Measurements from ENCODE around the gene DPP3.

The DPP3 gene

DNA sequence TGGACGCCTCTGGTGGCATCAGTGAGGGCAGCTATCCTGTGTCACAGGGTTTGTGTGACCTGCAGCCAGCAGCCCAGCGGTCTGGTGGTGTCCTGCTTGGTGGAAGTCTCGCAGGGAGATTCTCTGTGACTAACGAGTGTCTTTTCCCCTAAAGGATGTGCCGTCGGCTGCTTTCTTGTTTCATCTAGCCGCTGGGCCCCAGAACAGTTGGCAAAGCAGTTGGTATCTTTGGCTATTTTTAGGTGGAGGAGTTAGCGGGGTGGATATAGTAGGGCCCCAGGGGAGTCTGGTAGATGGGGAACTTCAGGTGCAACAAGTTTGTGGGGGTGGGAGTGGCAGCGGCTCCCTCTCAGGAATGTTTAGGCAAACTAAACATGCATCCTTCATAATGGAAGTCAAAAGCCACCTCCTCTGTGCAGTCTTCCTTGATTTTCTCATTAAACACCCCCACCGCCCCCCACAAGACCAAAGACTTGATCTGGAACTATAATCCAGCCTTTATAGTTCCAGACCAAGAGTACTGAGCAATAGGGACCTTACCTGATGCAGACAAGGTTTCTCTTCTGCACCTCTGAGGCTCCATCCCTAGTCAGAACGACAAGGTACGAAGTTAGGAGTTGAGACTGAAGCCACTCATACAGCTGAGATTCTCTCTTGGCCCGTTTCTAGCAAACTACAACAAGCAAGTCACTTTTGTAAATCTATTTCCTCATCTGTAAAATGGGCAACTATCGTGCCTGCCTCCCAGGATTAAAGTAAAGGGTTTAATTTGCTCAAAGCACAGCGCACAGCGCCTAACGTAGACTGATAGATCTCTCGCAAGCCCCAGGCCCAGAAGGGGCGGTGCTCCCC is 14.6 kb upstream of the DPP3 start:
- peak; percentile 51 for DNase-seq (ENCODE audit: low spot score)

DNA sequence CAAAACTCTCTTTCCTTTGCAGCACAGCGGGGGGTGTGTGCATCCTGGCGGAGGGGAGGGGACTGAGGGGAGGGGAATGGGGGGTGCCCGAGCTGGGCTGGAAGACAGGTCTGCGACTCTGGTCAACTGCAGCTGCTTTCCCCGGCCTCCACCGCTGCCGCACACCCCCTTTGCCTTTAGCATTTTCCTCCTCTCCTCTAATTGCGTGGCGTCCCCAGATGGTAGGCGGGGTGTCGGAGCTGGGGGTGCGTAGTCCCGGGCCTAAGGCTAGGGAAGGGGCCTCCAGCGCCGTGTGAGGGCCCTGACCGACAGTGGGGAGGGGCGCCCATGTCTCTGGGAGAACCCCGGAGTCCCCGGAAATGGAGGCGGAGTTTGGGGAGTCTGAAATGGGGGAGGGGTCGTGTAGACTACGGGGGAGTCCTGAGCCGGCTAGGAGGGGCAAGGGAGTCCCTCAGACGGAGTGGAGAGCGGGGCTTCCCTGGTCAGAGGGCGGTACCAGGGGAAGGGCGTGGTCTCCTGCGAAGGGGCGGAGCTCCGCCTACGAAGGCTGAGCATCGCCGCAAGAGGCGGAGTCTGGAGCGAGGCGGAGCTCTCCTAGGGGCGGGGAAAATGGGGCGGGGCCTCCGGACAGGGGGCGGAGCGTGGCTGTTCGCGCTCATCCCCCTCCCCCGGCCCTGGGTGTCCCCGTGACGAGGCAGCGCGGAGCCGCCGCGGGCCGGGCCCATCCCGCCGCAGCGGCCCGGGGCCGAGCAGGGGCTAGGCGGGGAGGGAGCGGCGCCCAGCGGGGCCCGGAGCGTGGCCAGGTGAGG is 13.8 kb upstream of the DPP3 start, which contains the start of gene PELI3:
Gene PELI3, plus strand, starts transcription at position 681 of the 809 bp plus-strand sequence. CDS start 1,224 bp downstream, outside the sequence.
- DNase-seq (ENCODE audit: low spot score): peak; percentile 98

DNA sequence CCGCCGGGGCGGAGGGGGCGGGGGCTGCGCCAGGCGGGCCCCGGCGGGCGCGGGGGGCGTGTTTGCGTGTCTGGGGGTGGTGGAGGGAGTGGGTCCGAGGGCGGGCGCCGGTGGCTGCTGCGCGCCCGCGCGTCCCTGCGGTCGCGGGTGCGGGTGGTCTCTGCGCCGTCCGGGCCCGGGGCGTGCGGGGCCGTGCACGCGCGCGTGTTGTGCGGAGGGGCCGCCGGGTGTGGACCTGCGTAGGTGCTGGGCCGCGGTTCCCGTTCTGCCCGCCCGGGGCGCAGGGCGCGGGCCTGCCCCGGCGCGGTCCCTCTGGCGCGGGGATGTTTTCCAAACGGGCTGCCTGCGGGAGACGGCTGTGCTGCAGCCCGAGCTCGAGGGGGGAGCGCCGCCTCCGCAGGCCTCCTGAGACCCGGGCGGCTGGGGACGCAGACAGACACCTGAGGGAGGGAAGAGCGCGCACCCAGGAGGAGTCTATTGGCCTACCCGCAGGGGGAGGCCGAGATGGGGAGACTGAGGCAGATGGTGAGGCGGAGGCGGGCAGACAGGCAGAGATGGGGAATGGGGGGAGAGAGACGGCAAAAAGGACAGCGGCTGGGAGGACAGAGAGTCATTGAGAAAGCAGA is 13.1 kb upstream of the DPP3 start:
- peak; percentile 66 for DNase-seq (ENCODE audit: low spot score)

DNA sequence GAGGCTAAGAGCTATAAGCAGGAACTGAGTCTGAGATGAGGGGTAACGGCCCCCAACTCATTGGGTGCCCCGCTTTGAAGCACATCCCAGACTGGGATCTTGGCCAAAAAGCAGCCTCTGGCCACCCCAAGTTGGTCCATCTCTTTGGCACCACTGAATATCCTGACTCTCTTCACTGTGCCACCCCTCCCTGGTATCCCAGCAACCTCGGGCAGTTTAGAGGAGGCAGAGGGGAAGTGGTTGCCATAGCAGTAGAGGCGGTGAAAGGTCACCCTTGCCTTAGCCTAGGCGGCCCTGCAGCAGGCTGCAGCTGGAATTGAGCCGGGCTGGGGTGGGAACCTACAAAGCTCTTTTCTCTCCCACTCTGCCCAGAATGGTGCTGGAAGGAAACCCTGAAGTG is 12.5 kb upstream of the DPP3 start:
- DNase-seq (ENCODE audit: low spot score): no peak

DNA sequence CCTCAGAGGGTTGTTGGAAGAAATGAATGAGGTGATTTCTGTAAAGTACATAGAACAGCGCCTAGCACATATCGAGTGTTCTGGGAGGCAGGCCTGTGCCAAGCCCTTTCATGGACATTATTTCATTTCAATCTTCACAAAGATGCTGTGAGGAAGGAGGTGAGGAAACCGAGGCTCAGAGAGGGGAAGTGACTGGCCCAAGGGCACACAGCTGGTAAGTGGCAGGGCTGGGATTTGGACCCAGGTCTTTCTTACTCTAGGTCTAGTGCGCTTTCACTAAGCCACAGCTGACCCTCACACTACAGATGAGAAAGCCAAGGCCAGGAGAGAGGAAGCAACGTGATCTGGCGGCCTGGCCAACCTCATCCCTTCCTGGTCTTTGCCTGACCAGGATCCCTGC is 11.5 kb upstream of the DPP3 start:
- no peak for DNase-seq (ENCODE audit: low spot score)

DNA sequence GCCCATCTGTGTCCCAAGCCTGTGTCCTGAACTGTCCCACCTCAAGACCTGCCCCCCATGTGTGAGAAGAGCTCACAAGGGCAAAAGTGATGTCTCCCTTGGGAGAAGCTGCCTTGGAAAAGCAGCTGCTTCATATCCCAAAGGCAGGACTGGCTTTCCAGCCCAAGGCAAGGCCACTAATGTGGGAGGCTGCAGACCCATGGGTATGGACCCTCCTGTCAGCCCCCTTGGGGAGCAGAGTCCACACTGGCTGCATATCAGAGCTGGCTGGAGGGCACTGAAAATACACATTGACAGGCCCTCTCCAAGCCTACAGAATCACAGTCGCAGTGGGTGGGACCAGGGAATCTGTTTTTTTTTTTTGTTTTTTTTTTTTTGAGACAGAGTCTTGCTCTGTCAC is 10.8 kb upstream of the DPP3 start:
- no peak for DNase-seq (ENCODE audit: low spot score)

DNA sequence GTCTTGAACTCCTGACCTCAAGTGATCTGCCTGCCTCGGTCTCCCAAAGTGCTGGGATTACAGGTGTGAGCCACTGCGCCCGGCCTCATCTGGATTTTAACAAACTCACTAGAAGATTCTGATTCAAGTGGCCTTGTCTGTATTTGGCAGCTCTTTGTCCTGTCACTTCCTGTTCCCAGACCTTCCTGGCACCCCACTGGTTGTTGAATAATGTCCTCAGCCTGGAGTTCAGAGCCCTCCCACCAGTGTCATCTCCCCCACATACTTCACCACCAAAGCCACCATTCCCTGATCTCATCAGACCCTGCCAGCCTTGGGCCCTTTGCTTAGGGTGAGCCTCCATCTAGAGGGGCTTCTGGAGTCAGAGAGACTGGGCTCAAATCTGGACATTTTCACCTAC is 10.2 kb upstream of the DPP3 start:
- no peak for DNase-seq (ENCODE audit: low spot score)

DNA sequence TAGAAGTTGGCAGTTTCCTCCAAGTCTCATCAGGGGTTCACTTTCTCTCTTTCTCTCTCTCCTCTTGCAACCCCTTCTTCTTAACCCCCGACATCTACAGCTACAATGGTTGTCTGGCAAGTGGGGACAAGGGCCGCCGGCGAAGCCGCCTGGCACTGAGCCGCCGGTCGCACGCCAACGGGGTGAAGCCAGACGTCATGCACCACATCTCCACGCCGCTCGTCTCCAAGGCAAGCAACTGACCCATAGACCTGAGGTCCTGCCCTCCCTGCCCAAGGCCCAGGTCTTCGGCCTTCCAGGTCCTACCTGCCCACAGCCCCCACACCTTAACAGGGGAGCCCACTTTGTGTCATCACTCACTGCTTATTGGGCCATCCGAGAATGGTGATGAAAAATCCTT is 9.1 kb upstream of the DPP3 start:
- no peak for DNase-seq (ENCODE audit: low spot score)

DNA sequence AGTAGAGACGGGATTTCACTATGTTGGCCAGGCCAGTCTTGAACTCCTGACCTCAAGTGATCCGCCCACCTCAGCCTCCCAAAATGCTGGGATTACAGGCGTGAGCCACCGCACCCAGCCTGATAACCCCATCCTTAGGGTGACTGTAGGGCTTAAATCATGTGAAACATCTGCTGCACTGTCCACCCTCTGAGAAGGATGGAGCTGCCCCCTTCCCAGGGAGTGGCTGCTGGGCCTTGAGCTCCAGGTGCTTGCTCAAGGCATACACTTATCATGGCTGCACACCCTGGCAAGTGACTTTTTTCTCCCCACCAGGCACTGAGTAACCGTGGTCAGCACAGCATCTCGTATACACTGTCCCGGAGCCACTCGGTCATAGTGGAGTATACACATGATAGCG is 8.2 kb upstream of the DPP3 start:
- DNase-seq (ENCODE audit: low spot score): no peak

DNA sequence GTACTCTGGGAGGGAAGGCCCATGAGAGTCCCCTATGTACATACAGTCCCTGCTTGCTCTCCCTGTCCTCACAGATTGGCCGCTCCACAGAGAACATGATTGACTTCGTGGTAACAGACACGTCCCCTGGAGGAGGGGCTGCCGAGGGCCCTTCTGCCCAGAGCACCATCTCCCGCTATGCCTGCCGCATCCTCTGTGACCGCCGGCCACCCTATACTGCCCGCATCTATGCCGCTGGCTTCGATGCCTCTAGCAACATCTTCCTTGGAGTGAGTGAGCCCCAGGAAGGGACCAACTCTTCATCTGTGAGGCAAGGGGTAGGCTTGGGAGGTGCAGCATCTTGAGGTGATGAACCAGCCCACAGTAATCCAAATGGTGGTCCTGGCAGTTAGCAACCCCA is 7.1 kb upstream of the DPP3 start:
- DNase-seq (ENCODE audit: low spot score): no peak

DNA sequence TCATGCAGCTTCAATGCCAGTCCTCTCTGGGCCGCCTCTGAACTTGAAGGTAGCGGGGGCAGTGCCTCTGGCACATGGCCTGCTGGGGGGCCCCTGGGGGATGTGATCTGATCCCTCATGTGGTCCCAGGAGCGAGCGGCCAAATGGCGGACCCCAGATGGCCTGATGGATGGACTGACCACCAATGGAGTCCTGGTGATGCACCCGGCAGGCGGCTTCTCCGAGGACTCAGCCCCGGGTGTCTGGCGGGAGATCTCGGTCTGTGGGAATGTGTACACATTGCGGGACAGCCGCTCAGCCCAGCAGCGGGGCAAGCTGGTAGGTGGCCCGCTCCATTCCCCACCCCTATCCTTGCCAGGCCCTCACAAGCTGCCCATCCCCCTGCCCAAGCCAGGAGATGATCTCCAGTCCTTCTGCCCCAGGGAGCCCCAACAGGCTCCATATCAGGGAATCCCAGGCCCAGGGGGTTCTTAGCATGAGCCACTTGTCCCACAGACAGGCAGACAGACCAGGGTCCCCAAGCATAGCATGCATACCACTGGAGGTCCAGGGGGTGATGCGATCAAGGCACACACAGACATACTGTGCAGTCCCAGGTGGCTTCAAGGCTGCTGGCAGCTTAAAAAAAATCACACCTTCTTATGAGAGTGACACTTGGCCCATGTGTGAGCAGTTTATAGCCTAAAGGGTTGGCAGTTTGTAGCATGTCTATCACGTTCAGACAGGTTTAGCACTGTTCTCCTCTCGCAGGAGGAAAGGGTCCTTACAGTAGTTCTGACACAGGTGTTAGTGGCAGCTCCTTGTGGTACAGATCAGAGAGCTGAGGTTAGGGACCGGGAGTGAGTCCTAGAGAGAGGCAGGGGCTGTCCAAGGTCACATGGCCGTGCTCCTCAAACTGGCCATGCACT is 6.4 kb upstream of the DPP3 start:
- DNase-seq (ENCODE audit: low spot score): no peak

DNA sequence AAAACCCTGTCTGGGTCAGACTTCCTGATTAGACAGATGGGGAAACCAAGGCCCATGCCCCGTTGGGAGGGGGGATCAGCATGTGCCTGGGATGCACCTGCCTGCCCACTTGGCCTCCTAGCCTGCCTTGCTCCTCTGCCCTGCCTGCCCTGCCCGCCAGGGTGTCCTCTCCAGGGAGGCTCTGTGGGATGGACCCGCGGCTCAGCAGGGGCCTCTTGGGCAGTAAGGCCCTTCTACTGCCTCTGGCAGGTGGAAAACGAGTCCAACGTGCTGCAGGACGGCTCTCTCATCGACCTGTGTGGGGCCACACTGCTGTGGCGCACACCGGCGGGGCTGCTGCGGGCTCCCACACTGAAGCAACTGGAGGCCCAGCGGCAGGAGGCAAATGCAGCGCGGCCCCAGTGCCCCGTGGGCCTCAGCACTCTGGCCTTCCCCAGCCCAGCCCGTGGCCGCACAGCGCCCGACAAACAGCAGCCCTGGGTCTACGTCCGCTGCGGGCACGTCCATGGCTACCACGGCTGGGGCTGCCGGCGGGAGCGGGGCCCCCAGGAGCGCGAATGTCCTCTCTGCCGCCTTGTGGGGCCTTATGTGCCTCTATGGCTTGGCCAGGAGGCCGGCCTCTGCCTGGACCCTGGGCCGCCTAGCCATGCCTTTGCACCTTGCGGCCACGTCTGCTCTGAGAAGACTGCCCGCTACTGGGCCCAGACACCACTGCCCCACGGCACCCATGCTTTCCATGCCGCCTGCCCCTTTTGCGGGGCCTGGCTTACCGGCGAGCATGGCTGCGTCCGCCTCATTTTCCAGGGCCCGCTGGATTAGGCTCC is 4.7 kb upstream of the DPP3 start:
- DNase-seq (ENCODE audit: low spot score): no peak

DNA sequence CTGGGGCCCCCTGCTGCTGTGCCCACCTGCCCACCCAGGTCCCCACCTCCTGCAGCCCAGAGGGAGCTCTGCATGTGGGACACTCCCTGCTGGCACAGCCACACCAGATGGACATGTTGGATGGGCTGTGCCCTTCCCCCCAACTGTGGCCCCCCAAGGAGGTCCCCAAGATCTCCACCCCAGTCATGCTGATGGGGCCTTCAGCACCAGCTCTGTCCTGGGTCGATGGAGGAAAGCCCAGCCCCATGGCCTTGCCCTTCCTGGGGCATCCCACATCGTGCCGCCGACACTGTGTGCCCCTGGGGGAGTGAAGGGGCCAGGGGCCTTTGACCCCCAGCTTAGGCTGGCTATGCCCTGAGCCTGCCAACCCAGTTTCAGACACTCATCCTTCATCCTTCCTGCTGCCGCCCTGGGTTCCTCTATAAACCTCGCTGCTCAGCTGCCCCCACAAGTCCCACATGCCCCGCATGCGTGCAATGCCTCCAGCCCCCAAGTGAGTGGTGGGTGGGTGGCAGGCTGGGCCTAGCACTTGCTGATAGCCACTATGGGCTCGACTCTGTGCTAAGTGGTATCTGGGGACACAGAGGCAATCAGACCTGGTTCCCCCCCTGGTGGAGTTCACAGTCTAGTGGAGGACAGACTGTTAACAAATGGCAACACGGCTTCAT is 3.9 kb upstream of the DPP3 start:
- DNase-seq (ENCODE audit: low spot score): no peak

DNA sequence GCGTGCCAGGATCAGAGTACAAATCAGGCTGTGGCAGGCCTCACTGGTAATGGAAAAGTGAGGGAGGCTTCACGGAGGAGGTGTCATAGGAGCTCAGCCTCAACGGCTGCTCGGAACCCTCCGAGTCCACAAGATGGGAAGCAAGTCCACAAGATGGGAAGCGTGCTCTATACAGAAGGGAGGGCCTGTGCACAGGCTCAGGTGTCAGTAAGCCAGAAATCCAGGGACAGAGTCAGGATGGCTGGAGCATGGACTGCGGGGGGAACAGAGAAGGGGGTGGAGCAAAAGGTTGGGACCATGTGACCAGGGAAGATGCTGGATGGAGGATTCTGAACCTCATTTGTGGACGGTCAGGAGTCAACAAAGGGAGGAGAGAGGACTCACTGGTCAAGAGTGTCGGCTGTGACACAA is 3.4 kb upstream of the DPP3 start:
- DNase-seq (ENCODE audit: low spot score): no peak

DNA sequence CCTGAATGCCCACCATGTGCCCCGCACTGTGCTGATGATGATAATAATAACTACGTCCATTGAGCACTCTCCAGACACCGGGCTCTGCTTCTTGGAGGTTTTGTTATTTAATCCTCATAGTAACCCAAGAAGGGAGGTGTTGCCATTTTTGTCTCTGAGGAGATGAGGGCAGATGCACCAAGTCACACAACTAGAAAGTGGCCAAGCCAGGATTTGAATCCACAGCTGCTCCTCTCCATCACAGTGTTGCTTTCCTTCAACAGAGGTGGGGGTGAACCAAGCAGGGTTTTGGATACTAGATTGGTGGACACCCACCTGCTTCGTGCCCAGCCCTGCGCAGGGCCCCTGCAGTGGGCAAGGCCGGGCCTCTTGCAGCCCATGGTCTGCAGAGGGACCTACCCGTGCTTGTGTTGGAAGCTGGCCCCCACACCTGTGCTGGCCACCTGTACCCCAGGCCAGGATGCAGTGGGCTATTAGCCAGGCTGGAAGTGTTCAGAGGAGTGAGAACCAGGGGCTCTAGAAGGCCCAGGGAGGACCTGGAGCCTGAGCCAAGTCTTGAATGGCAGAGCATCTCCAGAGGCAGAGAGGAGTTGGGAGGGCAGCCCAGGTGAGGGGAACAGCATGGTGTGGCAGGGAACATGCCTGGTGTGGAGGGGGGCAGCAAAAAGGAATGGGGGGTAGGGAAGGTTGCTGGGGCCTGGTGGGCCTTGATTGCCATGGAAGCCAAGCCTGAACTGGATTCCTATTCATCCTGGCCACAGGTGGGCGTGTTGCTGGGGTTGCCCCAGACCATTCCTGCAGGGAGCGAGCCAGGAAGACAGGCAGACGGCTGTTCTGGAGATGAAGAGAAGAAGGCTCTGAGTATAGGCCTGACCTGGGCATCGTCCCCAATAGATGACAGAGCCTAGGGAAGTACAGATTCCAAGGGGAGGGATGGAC is 2.7 kb upstream of the DPP3 start:
- DNase-seq (ENCODE audit: low spot score): no peak

DNA sequence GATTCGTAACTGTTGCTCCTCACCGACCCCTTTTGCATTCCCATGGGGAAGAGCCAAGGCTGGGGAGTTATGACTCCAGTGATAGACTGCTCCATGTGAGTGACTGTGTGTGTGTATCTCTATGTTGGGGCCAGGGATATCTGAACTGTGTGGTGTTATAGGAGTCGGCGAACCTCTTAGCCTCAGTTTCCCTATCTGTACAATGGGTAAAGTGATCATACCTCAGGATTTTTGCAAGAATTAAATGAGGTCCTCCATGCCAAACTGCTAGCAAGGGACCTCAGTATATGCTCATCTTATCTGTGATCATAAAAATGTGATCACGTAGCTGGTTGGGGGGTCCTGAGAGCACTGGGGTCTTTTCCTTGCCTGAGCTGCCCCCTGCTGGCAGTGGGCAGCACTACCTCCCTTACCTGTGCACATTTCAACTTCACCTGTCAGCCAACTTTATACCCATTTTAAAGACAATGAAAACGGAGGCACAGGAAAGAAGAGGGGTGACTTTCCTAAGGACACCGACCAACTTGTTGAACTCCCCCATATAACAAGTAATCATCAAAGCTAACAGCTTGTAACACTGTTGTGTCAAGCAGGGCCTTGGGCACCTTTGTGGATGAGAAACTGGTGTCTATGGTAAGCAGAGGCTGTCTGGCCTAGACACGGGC is 1.4 kb upstream of the DPP3 start:
- DNase-seq (ENCODE audit: low spot score): peak; percentile 73

DNA sequence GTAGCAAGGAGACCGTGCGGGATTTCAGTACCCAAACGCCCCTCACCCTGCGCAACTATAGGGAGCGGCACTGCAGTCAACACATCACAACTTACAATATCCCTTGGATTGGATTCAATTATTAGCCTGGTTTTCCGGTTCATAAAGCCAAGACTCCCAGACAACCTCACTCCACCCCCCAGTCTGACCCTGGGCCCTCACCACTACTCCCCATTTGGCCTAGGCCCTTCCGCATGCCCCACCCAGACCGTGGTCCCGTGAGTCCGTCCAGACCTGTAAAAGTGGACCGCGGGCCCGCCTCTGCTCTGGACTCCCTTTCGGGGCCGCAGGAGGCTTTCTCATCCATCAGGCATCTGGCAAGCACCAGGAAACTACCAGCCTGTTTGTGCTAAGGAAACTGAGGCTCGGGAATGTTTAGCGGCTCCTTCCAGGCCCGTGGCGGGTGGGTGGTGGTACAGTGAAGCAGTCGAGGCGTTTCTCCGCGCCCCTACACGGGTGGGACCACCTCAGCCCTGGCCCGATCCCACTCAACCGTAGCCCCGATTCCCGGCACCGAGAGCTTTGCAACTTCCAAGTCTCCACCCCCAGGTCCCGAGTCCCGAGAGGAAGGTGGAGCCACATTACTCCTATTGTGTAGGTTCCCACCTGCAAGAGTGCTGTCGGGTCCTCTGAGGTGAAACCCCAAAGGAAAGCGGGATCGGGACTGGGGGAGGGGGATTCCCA is 679 bp upstream of the DPP3 start:
- no peak for DNase-seq (ENCODE audit: low spot score)

DNA sequence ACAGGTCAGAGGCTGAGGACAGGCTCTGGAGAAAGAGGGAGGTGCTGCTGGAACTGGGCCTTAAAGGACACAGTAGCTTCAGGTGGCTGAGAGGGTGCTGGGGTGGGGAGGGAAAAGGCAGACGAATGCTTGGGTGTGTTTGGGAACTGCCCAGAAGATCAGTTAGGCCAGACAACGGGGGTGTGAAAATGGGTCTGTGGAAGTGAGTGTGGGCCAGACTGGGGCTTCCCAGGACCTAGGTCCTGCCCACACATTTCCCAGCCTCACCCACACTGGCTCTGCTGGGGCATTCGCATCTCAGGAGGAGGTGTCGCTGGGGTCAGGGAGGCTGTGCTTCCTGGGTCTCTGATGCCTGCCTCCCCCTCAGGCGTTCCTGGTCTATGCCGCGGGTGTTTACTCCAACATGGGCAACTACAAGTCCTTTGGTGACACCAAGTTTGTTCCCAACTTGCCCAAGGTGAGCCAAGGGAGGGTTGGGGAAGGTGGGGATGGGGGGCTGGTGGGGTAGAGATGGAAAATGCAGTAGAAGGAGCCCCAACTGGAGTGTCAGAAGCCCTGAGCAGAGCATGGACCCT is 4.7 kb downstream of the DPP3 start:
- no peak for DNase-seq (ENCODE audit: low spot score)
